Nephron progenitor cell (in vitro differentiated cells): Measurements from ENCODE around the gene NMRK1.

Source experiments
- DNase-seq: peaks from one replicate; pipeline ENCODE4 v3.0.0; 2021
- H3K27ac Mint-ChIP-seq: 2 replicates; pipeline ENCODE4 v1.8.0; 2021; ENCODE audit warnings: mild to moderate bottlenecking, moderate library complexity, mixed read lengths
- H3K27me3 Mint-ChIP-seq: 2 replicates; pipeline ENCODE4 v1.8.0; 2021; ENCODE audit warnings: mild to moderate bottlenecking, low read depth, mixed read lengths; ENCODE audit not compliant: poor library complexity
- H3K36me3 Mint-ChIP-seq: 2 replicates; pipeline ENCODE4 v1.8.0; 2021; ENCODE audit warnings: low read depth, mixed read lengths
- H3K4me1 Mint-ChIP-seq: 2 replicates; pipeline ENCODE4 v1.8.0; 2021; ENCODE audit warnings: mixed read lengths
- H3K4me3 Mint-ChIP-seq: 2 replicates; pipeline ENCODE4 v1.8.0; 2021; ENCODE audit warnings: mild to moderate bottlenecking, moderate library complexity, mixed read lengths
- H3K9me3 Mint-ChIP-seq: 2 replicates; pipeline ENCODE4 v1.8.0; 2021; ENCODE audit warnings: mild to moderate bottlenecking, moderate library complexity, mixed read lengths
- TF ChIP-seq, protein P1 (sequence below): fragments of 200-600 bp; sonication (generic); IDR thresholded peaks from 2 replicates; pipeline ENCODE4 v1.5.0; 2021; ENCODE audit warnings: antibody characterized with exemption

Gene NMRK1

DNA sequence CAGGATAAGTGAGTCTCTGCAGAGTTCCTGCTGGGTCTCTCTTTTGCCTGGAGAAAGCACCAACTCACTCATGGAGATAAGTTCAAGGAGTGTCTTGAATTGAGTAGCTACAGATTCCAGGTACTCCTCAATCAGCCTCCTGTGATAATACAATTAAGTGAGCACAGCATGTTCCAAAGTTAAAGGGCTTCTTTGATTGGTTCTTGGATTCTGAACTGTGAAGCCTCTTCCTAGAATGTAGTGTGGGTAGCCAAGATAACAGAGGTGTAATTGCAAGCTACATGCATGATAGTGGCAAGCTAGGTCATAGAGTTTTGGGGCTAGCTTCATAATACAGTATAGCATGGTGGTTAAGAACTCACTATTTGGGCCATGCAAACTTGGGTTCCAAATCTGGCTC, 36.7 kb downstream of the NMRK1 start:
- Mint-ChIP-seq H3K4me3 (no peak overlapping the region), H3K4me1 (no peaks in the 10 kb centered on the region), H3K27ac (no peak overlapping the region), H3K36me3 (no peaks in the 10 kb centered on the region), H3K27me3 (peaks cover 12% of the 10 kb centered on the region), H3K9me3 (peaks cover 8% of the 10 kb centered on the region)
- TF ChIP-seq, protein P1, sequence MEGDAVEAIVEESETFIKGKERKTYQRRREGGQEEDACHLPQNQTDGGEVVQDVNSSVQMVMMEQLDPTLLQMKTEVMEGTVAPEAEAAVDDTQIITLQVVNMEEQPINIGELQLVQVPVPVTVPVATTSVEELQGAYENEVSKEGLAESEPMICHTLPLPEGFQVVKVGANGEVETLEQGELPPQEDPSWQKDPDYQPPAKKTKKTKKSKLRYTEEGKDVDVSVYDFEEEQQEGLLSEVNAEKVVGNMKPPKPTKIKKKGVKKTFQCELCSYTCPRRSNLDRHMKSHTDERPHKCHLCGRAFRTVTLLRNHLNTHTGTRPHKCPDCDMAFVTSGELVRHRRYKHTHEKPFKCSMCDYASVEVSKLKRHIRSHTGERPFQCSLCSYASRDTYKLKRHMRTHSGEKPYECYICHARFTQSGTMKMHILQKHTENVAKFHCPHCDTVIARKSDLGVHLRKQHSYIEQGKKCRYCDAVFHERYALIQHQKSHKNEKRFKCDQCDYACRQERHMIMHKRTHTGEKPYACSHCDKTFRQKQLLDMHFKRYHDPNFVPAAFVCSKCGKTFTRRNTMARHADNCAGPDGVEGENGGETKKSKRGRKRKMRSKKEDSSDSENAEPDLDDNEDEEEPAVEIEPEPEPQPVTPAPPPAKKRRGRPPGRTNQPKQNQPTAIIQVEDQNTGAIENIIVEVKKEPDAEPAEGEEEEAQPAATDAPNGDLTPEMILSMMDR = no peak
- no peak for DNase-seq

DNA sequence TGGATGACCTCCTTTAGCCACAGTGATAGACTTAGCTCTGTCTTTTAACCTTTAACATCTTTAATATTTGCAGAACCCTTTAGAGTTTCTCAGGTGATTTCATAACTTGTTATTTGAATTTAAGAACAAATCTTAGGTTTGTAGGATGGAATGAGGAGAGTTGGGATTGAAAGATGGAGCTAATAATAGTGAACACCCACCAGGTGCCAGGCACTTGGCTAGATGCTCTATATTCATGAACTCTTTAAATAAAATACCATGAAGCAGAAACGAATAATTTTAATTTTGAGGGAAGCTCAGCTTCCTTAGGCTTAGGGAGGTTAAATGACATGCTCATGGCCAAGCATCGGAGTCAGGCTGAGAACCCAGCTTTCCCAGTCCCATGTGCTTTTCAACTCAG, 40.4 kb downstream of the NMRK1 start:
- TF ChIP-seq, protein P1 = no peak
- Mint-ChIP-seq H3K36me3 (no peaks in the 10 kb centered on the region), H3K4me1 (no peaks in the 10 kb centered on the region), H3K27me3 (peaks cover 7% of the 10 kb centered on the region), H3K27ac (no peak overlapping the region), H3K4me3 (no peak overlapping the region), H3K9me3 (no peaks in the 10 kb centered on the region)
- DNase-seq = no peak

DNA sequence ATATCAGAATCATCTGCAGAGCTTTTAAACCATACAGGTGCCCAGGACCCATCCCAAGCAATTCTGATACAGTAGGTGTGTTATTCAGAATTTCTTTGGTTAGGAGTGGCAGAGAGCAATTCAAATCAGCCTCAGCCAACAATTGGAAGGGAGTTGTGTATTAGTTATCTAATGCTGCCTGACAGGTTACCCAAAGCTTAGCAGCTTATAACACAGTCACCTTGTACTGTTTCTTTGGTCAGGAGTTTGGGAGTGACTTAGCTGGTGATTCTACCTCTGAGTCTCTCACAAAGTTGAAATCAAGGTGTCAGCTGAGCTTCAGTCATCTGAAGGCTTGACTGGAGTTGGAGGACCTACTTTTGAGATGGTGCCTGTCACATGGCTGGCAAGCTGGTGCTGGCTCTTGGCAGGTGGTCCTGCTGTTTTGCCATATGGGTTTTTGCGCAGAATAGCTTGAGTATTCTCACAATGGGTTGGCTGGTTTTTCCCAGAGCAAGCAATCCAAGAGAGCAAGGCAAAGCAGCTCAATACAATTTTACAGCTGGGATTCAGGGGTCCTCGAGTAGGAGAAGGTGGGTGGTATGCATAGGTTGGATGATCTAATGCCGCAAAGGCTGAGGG, 41.1 kb downstream of the NMRK1 start:
- H3K27me3 Mint-ChIP-seq = peaks cover 7% of the 10 kb centered on the region
- H3K9me3 Mint-ChIP-seq = no peaks in the 10 kb centered on the region
- H3K27ac Mint-ChIP-seq = no peak overlapping the region
- DNase-seq = no peak
- TF ChIP-seq, protein P1 = no peak
- no peaks in the 10 kb centered on the region for H3K4me1 Mint-ChIP-seq
- H3K36me3 Mint-ChIP-seq = no peaks in the 10 kb centered on the region
- no peak overlapping the region for H3K4me3 Mint-ChIP-seq

DNA sequence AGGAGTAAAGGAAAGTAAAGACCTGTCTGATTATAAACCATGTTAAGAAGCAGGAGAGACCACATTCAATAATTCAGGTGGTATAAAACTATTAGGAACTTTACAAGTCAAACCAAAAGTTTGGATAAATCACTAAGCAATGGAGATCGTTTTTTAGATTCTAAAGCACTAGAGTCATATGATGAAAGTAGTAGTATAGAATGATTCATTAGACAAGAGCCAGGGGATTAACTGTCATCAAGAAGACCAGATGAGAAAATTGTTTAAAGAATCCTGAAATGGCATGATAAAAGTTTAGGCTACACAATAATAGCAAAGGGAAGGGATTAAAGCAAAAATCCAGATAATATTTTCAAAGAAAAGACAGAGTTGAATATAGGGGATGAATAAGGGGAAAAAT, 46.9 kb downstream of the NMRK1 start:
- TF ChIP-seq, protein P1 = no peak
- Mint-ChIP-seq H3K27me3 (peaks cover 12% of the 10 kb centered on the region), H3K9me3 (peaks cover 8% of the 10 kb centered on the region), H3K27ac (no peak overlapping the region), H3K4me1 (no peaks in the 10 kb centered on the region), H3K4me3 (no peak overlapping the region), H3K36me3 (no peaks in the 10 kb centered on the region)
- no peak for DNase-seq

DNA sequence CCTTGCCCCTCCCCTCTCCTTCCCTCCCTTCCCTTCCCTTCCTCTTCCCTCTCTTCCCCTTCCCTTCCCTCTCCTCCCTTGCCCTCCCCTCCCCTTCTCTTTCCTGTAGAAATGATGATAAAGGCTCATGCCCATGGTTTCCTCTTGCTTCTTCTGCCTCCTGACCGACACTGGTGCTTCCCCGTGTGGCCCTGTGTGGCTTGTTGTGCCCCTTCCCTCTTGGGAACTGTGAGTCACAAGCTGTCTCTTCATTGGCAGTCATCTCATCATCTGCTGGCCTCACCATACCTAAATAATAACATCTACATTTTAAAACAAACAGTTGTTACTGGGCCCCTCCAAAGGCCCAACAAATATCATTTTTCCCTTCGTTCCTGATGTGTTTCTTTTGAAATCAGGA, 48.2 kb downstream of the NMRK1 start:
- TF ChIP-seq, protein P1 = no peak
- no peak for DNase-seq
- Mint-ChIP-seq H3K4me1 (no peaks in the 10 kb centered on the region), H3K27ac (no peak overlapping the region), H3K27me3 (peaks cover 8% of the 10 kb centered on the region), H3K9me3 (peaks cover 8% of the 10 kb centered on the region), H3K36me3 (no peaks in the 10 kb centered on the region), H3K4me3 (no peak overlapping the region)

DNA sequence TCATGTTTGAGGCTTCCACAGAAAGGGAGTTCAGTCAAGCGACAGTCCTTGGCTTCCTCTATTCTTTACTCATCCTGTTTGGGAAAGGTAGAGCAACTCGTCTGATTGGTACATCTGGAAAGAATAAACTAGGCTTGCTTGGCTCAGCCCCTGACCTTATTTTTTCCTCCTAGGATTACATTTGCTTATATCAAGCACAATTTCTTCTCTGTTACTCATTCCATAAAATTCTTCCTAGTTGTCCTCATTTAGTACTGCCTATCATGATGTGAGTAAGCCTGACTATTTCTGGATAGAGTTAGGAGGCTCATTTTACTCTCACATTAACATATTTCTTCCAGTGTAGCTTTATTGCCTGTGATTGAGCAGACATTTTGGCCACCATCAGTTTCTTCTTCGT, 48.9 kb downstream of the NMRK1 start:
- Mint-ChIP-seq H3K4me3 (no peak overlapping the region), H3K27ac (no peak overlapping the region), H3K4me1 (no peaks in the 10 kb centered on the region), H3K27me3 (peaks cover 8% of the 10 kb centered on the region), H3K9me3 (peaks cover 8% of the 10 kb centered on the region), H3K36me3 (no peaks in the 10 kb centered on the region)
- TF ChIP-seq, protein P1 = no peak
- no peak for DNase-seq
